A549 (cell line): Measurements from ENCODE around the gene RERE.

Experiments
- BHLHE40 ChIP-seq: IDR thresholded peaks from 2 replicates; pipeline ENCODE4 v1.6.1; 2012; ENCODE audit warnings: low read depth, low read length, inconsistent platforms
- CTCF ChIP-seq: fragments of >200 bp; sonication (Bioruptor Twin); formaldehyde crosslinking; IDR thresholded peaks from 3 replicates; pipeline ENCODE4 v1.5.1; 2016
- GATA3 ChIP-seq: IDR thresholded peaks from 2 replicates; pipeline ENCODE4 v1.6.1; 2012; ENCODE audit warnings: borderline replicate concordance
- HDAC2 ChIP-seq: fragments of 200-600 bp; sonication (generic); IDR thresholded peaks from 2 replicates; pipeline ENCODE4 v1.6.1; 2016
- JUN ChIP-seq, 2 experiments: fragments of >200 bp; sonication (Bioruptor Twin); formaldehyde crosslinking; IDR thresholded peaks; 2 replicates in 1 of 2; 3 replicates in 1 of 2; pipeline ENCODE4 v1.6.1; 2016 to 2017
- NPAS2 ChIP-seq: fragments of 250-450 bp; sonication (Bioruptor Pico); IDR thresholded peaks from 2 replicates; pipeline ENCODE4 v1.8.0; 2022; ENCODE audit warnings: mild to moderate bottlenecking, moderate library complexity, borderline replicate concordance
- POLR2A ChIP-seq: IDR thresholded peaks from 2 replicates; pipeline ENCODE4 v1.6.1; 2012; ENCODE audit warnings: mild to moderate bottlenecking, low read length
- RAD21 ChIP-seq, 2 experiments: fragments of >200 bp in 1 of 2; sonication (Bioruptor Twin) in 1 of 2; formaldehyde crosslinking in 1 of 2; IDR thresholded peaks in 1 of 2; conservative IDR thresholded peaks in 1 of 2; 2 replicates in 1 of 2; 3 replicates in 1 of 2; pipeline ENCODE4 v1.6.1; 2012 to 2018; ENCODE audit warnings: inconsistent platforms in 1 of 2
- RFX5 ChIP-seq: fragments of 450-650 bp; IDR thresholded peaks from 2 replicates; pipeline ENCODE4 v1.7.1; 2014; ENCODE audit warnings: antibody characterized with exemption, mild to moderate bottlenecking, moderate library complexity

DNA sequence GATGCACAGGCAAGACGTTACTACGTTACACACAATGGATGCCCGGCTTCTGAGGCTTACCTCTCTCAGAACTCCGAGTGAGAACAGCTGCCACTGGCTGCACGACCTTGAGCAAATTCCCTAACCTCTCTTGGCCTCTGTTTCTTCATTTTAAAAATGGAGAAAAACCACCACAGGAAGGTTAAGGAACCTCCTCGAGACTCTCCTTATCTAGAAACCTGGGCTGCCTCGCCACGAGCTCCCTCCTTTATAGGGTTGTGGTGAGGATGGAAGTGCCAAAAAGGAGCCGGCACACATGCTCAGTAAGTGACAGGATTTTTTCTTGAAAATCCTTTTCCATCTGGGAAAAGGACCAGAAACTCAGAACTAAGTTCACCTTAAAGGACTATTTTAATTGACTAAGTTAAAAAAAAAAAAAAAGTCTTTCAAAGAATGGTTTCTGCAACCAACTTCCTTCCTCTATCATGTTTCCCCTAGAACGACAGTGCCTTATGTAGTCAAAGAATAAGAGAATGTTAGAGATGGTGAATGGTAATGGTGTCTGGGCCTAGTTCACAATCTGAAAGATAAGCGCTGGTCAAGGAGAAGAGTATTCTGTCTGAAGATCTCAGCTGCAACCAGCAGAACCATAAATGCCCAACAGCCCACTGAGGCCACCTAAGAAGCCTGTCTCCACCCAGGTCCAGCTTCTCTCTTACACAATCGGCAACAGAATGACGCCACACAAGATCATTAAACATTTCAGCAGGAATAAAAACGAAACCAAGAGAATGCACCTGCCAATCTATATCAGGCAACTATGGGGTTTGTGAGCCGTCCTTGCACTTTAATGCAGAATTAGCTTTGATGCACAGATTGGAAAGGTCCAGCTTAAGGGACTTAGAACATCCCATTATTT lies 434.6 kb downstream of the RERE start:
- TF ChIP-seq POLR2A, result no peak
- TF ChIP-seq CTCF, result no peak
- TF ChIP-seq HDAC2, result no peak
- no peak for TF ChIP-seq BHLHE40
- TF ChIP-seq JUN (IDR thresholded peaks at IDR 0.05), result no peak
- TF ChIP-seq RFX5, result no peak
- TF ChIP-seq NPAS2 (CRISPR knock-in tag), result no peak
- no peak for TF ChIP-seq GATA3
- no peak for TF ChIP-seq RAD21 (conservative IDR thresholded peaks at IDR 0.05 in 1 of 2, IDR thresholded peaks at IDR 0.05 in 1 of 2)
